Nephron progenitor cell (in vitro differentiated cells): ENCODE data around the gene BTNL9.

Experiments
- DNase-seq: peaks from one replicate; pipeline ENCODE4 v3.0.0; 2021
- H3K27ac Mint-ChIP-seq: 2 replicates; pipeline ENCODE4 v1.8.0; 2021; ENCODE audit warnings: mild to moderate bottlenecking, moderate library complexity, mixed read lengths
- H3K27me3 Mint-ChIP-seq: 2 replicates; pipeline ENCODE4 v1.8.0; 2021; ENCODE audit warnings: mild to moderate bottlenecking, low read depth, mixed read lengths; ENCODE audit not compliant: poor library complexity
- H3K36me3 Mint-ChIP-seq: 2 replicates; pipeline ENCODE4 v1.8.0; 2021; ENCODE audit warnings: low read depth, mixed read lengths
- H3K4me1 Mint-ChIP-seq: 2 replicates; pipeline ENCODE4 v1.8.0; 2021; ENCODE audit warnings: mixed read lengths
- H3K4me3 Mint-ChIP-seq: 2 replicates; pipeline ENCODE4 v1.8.0; 2021; ENCODE audit warnings: mild to moderate bottlenecking, moderate library complexity, mixed read lengths
- H3K9me3 Mint-ChIP-seq: 2 replicates; pipeline ENCODE4 v1.8.0; 2021; ENCODE audit warnings: mild to moderate bottlenecking, moderate library complexity, mixed read lengths
- CTCF ChIP-seq: fragments of 200-600 bp; sonication (generic); IDR thresholded peaks from 2 replicates; pipeline ENCODE4 v1.5.0; 2021; ENCODE audit warnings: antibody characterized with exemption

BTNL9 gene

DNA sequence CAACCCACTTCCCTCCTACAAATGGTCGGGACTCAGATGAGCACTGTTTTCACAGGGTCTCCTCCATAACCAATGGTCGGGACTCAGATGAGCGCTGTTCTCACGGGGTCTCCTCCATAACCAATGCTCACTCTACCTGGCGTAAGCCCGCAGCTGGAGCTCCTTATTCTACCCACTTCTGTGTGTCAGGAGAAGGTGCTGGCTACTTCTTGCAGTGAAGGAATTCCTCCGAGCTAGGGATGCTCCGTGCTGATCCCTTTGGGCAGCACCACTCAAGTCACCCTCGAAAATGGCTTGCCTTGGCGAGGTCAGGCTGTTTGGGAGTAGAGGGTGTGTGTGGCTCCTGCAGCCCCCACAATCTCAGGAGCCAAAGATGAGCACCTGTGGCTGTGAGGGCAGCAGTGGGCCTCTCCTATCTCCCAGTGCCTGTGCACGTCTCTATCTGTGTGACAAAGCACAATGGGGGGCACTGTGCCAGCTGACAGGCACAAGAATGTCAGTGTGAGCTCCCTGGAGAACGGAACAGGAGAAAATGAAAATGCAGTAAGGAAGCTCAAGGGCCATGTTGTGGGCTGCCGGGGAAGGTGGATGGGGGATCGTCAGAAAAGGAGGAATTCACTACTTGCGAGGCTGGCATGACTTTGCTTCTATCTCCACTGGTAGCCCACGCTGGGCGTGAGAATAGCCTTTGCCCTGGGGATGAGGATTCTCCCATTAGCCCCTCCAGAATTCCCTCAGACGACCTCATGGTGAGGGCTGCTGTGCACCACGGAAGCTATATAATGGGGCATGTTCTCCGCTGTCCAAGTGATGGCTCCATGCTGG lies 3.9 kb upstream of the BTNL9 start:
- H3K9me3 Mint-ChIP-seq: peaks cover 11% of the 10 kb centered on the region
- peaks cover 22% of the 10 kb centered on the region for H3K27me3 Mint-ChIP-seq
- H3K36me3 Mint-ChIP-seq: no peaks in the 10 kb centered on the region
- H3K4me1 Mint-ChIP-seq: no peaks in the 10 kb centered on the region
- no peak for TF ChIP-seq CTCF
- no peak overlapping the region for H3K4me3 Mint-ChIP-seq
- no peak overlapping the region for H3K27ac Mint-ChIP-seq
- no peak for DNase-seq

DNA sequence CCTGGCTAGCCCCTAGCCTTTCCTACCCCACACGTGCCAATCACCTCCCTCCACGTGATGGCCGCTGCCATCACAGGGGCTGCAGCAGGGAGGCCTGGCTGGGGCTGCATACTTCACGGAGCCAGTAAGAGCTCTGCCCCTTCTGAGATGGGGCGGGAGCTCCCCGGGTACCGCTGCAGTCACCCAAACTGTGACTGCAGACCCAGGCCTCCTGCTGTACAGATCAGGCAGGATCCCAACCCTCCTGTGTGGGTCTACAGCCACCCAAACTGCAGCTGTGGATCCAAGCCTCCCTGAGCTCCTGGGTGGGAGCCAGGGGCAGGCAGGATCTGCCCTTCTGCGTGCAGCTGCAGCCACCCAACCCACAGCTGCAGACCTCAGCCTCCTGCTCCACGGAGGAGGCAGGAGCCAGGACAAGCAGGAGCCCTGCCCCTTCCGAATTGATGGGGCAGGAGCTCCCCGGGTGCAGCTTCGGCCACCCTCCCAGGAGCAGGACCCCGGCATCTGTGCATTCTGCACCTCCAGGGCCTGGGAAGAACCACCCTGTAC lies 3.2 kb upstream of the BTNL9 start:
- H3K36me3 Mint-ChIP-seq: no peaks in the 10 kb centered on the region
- H3K4me1 Mint-ChIP-seq: no peaks in the 10 kb centered on the region
- DNase-seq: no peak
- TF ChIP-seq CTCF: no peak
- peaks cover 7% of the 10 kb centered on the region for H3K9me3 Mint-ChIP-seq
- peaks cover 28% of the 10 kb centered on the region for H3K27me3 Mint-ChIP-seq
- H3K4me3 Mint-ChIP-seq: no peak overlapping the region
- H3K27ac Mint-ChIP-seq: no peak overlapping the region

- DNase-seq: no peak
- no peak overlapping the region for H3K4me3 Mint-ChIP-seq
- no peaks in the 10 kb centered on the region for H3K36me3 Mint-ChIP-seq
- no peak overlapping the region for H3K27ac Mint-ChIP-seq
- TF ChIP-seq CTCF: no peak
- no peaks in the 10 kb centered on the region for H3K4me1 Mint-ChIP-seq
- H3K27me3 Mint-ChIP-seq: peaks cover 34% of the 10 kb centered on the region
- peaks cover 4% of the 10 kb centered on the region for H3K9me3 Mint-ChIP-seq
These were observed 2.7 kb upstream of the BTNL9 start for GRCh38 chr5:181037365-181037861.

- H3K27ac Mint-ChIP-seq: no peak overlapping the region
- no peak overlapping the region for H3K4me3 Mint-ChIP-seq
- peaks cover 3% of the 10 kb centered on the region for H3K4me1 Mint-ChIP-seq
- DNase-seq: no peak
- H3K36me3 Mint-ChIP-seq: no peaks in the 10 kb centered on the region
- peaks cover 42% of the 10 kb centered on the region for H3K27me3 Mint-ChIP-seq
- no peak for TF ChIP-seq CTCF
- H3K9me3 Mint-ChIP-seq: peaks cover 2% of the 10 kb centered on the region
These were observed 595 bp upstream of the BTNL9 start for GRCh38 chr5:181039471-181039870.

GRCh38 chr5:181040631-181040945 lies 522 bp downstream of the BTNL9 start:
- TF ChIP-seq CTCF: no peak
- H3K4me3 Mint-ChIP-seq: no peak overlapping the region
- peaks cover 2% of the 10 kb centered on the region for H3K9me3 Mint-ChIP-seq
- peaks cover 42% of the 10 kb centered on the region for H3K27me3 Mint-ChIP-seq
- H3K4me1 Mint-ChIP-seq: peaks cover 4% of the 10 kb centered on the region
- DNase-seq: no peak
- no peak overlapping the region for H3K27ac Mint-ChIP-seq
- no peaks in the 10 kb centered on the region for H3K36me3 Mint-ChIP-seq

GRCh38 chr5:181041043-181041442 lies 977 bp downstream of the BTNL9 start:
- Mint-ChIP-seq H3K27ac (no peak overlapping the region), H3K4me1 (peaks cover 4% of the 10 kb centered on the region), H3K36me3 (no peaks in the 10 kb centered on the region), H3K4me3 (no peak overlapping the region), H3K9me3 (peaks cover 2% of the 10 kb centered on the region), H3K27me3 (peaks cover 42% of the 10 kb centered on the region)
- no peak for DNase-seq
- TF ChIP-seq CTCF: no peak
